Cardiac fibroblast (primary cell): ENCODE measurements around the gene ANO10.

Experiments used
- DNase-seq, 2 donors: peaks; one replicate each; pipeline versions ENCODE4 v3.0.0 to v3.0.0-alpha.2; 2010; ENCODE audit warnings: low read depth in 2 of 2
- H3K4me3 ChIP-seq, 2 donors: replicated peaks in 1 of 2; 1 replicate in 1 of 2; 2 replicates in 1 of 2; pipeline ENCODE4 v1.5.1; 2011; ENCODE audit warnings: low read depth in 2 of 2, low read length in 2 of 2, mild to moderate bottlenecking in 2 of 2, moderate library complexity in 1 of 2
- TF ChIP-seq, protein P1 (sequence below): IDR thresholded peaks from one replicate; pipeline ENCODE4 v1.5.1; 2011; ENCODE audit warnings: low read depth, mild to moderate bottlenecking, low read length, inconsistent platforms

ANO10 gene

DNA sequence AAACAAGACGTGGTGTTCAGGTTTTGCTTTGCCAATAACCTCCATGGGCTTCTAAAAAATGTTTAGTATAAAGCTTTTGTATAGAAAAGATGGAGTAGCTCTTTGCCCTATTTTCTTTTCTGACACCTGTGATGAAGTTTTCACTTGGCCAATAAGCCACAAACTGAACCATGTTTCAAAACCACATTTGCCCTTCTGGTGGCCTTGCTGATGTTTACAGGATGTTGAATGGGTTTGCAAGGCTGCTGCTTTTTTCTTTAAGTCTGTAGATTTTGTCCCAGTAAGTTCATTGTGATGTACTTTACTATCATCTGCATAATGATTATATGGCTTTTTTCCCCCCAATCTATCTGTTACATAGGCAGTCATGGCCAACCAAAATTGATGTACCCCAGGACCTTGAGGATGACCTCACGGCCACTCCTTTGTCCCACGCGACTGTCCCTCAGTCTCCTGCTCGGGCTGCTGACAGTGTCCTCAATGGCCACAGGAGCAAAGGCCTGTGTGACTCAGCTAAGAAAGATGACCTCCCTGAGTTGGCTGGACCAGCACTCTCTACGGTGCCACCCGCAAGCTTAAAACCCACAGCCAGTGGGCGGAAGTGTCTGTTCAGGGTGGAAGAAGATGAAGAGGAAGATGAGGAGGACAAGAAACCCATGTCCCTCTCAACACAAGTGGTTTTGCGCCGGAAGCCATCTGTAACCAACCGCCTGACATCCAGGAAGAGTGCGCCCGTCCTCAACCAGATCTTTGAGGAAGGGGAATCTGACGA, 274.6 kb downstream of the ANO10 start:
- no peak overlapping the region for H3K4me3 ChIP-seq
- DNase-seq: no peak
- TF ChIP-seq, protein P1, sequence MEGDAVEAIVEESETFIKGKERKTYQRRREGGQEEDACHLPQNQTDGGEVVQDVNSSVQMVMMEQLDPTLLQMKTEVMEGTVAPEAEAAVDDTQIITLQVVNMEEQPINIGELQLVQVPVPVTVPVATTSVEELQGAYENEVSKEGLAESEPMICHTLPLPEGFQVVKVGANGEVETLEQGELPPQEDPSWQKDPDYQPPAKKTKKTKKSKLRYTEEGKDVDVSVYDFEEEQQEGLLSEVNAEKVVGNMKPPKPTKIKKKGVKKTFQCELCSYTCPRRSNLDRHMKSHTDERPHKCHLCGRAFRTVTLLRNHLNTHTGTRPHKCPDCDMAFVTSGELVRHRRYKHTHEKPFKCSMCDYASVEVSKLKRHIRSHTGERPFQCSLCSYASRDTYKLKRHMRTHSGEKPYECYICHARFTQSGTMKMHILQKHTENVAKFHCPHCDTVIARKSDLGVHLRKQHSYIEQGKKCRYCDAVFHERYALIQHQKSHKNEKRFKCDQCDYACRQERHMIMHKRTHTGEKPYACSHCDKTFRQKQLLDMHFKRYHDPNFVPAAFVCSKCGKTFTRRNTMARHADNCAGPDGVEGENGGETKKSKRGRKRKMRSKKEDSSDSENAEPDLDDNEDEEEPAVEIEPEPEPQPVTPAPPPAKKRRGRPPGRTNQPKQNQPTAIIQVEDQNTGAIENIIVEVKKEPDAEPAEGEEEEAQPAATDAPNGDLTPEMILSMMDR: no peak

DNA sequence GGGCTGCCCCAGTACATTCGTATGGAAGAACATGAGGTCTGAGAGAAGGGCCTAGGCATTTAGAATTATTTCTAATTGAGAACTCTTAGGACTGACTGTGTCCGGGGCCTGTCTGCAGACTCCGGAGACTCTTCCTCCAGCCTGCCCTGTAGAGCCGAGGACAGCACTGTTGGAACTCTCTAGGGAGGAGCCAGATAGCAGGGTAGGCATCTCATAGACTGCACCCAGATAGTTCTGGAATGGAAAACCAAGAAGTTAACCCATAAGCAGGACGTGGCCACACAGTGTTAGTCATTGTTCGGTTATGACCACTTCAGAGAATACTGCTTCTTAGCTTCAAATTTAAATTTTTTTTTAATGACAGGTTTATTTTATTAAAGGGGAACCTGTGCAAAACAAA, 275.9 kb downstream of the ANO10 start:
- no peak overlapping the region for H3K4me3 ChIP-seq
- DNase-seq: peak in 1 of 2 donors; percentile 72
- TF ChIP-seq, protein P1: no peak

- no peak for DNase-seq
- TF ChIP-seq, protein P1: no peak
- no peak overlapping the region for H3K4me3 ChIP-seq
Measured at GRCh38 chr3:43345246-43345645, 276.6 kb downstream of the ANO10 start.

DNA sequence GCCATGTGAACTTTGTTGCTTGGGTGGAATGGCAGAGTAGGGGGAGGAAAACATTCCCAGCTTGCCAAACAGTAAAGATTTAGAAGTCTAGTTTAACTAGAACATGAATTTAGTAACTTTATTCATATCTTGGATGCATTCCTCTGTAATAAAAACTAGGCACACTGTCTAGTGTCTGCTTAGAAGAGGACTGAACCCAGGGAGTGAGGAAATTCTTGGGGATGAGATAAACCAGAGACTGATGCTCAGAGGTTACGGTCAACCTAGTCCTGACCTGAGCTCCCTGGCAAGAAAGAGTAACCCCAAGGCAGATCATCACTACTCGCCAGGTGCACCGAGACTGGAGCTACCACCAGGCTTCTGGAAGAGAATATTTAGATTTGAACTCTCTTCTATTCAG, 277.3 kb downstream of the ANO10 start:
- H3K4me3 ChIP-seq: no peak overlapping the region
- DNase-seq: no peak
- TF ChIP-seq, protein P1: no peak

- H3K4me3 ChIP-seq: no peak overlapping the region
- TF ChIP-seq, protein P1: no peak
- no peak for DNase-seq
Measured at GRCh38 chr3:43343815-43344214, 278.0 kb downstream of the ANO10 start.

- DNase-seq: no peak
- TF ChIP-seq, protein P1: no peak
- H3K4me3 ChIP-seq: no peak overlapping the region
Measured at GRCh38 chr3:43343185-43343584, 278.6 kb downstream of the ANO10 start.

GRCh38 chr3:43341788-43342187, 280.0 kb downstream of the ANO10 start:
- TF ChIP-seq, protein P1: no peak
- DNase-seq: no peak
- H3K4me3 ChIP-seq: no peak overlapping the region
